HCT116 (cell line): Measurements from ENCODE around the gene PPIL1. TPM values are rescaled to one million over a fixed set of nuclear protein-coding genes. Genes with fewer than 3 reads are reported as not detected.

ENCODE experiments used
- ATAC-seq: fragments of 200-7000 bp; cut with Tn5 transposase; 2 replicates; pipeline ENCODE4 v1.9.1; 2020; ENCODE audit warnings: mild to moderate bottlenecking, moderate library complexity
- BruUV-seq: library from RNA; stranded (reverse); fragments of 400-500 nt; replicated peaks from 2 replicates; lab custom pipeline; 2021; lab: Mats Ljungman, UMichigan
- CTCF ChIA-PET: fragments of 300-600 bp; sonication (Branson Sonifier 250); formaldehyde crosslinking; loops from one replicate; lab custom pipeline; 2021; ENCODE audit warnings: antibody characterized with exemption; lab: Charles Lee
- POLR2A ChIA-PET: fragments of 300-600, 350-600 bp; sonication (Branson Sonifier 250); formaldehyde crosslinking; loops from one replicate; lab custom pipeline; 2021; ENCODE audit warnings: antibody characterized with exemption; lab: Charles Lee
- RAD21 ChIA-PET, 2 experiments: fragments of 300-600 bp; sonication (Branson Sonifier 250); formaldehyde crosslinking; loops; one replicate each; lab custom pipeline; 2023; ENCODE audit warnings: low total read pairs in 2 of 2; ENCODE audit not compliant: uncharacterized antibody in 2 of 2, unreplicated experiment in 2 of 2, low non-redundant PET in 1 of 2; lab: Charles Lee
- DNase-seq: peaks from one replicate; pipeline ENCODE4 v3.0.0-alpha.2; 2010; ENCODE audit warnings: low read depth, low spot score
- H2AFZ ChIP-seq: fragments of 200-600 bp; shearing (Covaris generic), sonication (generic); 2 replicates; pipeline ENCODE4 v1.6.1; 2017; ENCODE audit warnings: low read depth, mixed run types, mixed read lengths, antibody characterized with exemption, low read length; ENCODE audit not compliant: poor library complexity, severe bottlenecking
- H3K27ac ChIP-seq: 2 replicates; pipeline ENCODE4 v1.5.1; 2012; ENCODE audit warnings: low read depth, low read length
- H3K27me3 ChIP-seq: fragments of 200-600 bp; sonication (generic); 2 replicates; pipeline ENCODE4 v1.6.1; 2016; ENCODE audit warnings: mixed run types, low read length, mixed read lengths; ENCODE audit not compliant: insufficient read depth
- H3K36me3 ChIP-seq, 2 experiments: fragments of 200-500 bp in 1 of 2; fragments of 200-600 bp in 1 of 2; sonication (Bioruptor generic) in 1 of 2; sonication (generic) in 1 of 2; 2 replicates each; pipeline versions ENCODE4 v1.5.1 to v1.6.1; 2014 to 2016; ENCODE audit warnings: low read length in 2 of 2, inconsistent platforms in 1 of 2, mixed read lengths in 1 of 2, mixed run types in 1 of 2; ENCODE audit not compliant: insufficient read depth in 2 of 2, control insufficient read depth in 1 of 2
- H3K4me1 ChIP-seq, 2 experiments: fragments of 200-600 bp in 1 of 2; sonication (generic) in 1 of 2; 2 replicates each; pipeline versions ENCODE4 v1.5.1 to v1.6.1; 2012 to 2017; ENCODE audit warnings: low read length in 2 of 2, inconsistent platforms in 1 of 2, mild to moderate bottlenecking in 1 of 2, mixed read lengths in 1 of 2, mixed run types in 1 of 2, moderate library complexity in 1 of 2; ENCODE audit not compliant: insufficient read depth in 2 of 2, control insufficient read depth in 1 of 2
- H3K4me2 ChIP-seq: fragments of 200-600 bp; sonication (generic); 2 replicates; pipeline ENCODE4 v1.6.1; 2017; ENCODE audit warnings: mixed run types, low read length, mixed read lengths
- H3K4me3 ChIP-seq, 2 experiments: fragments of 200-600 bp in 1 of 2; sonication (generic) in 1 of 2; replicated peaks in 1 of 2; 2 replicates each; pipeline ENCODE4 v1.5.1; 2011 to 2016; ENCODE audit warnings: low read length in 2 of 2, control low read depth in 1 of 2, low read depth in 1 of 2, mild to moderate bottlenecking in 1 of 2, mixed read lengths in 1 of 2, mixed run types in 1 of 2
- H3K79me2 ChIP-seq: fragments of 200-600 bp; sonication (generic); 2 replicates; pipeline ENCODE4 v1.6.1; 2017; ENCODE audit warnings: mild to moderate bottlenecking, mixed run types, low read length, moderate library complexity, mixed read lengths; ENCODE audit not compliant: insufficient read depth
- H3K9ac ChIP-seq: fragments of 200-600 bp; sonication (generic); 2 replicates; pipeline ENCODE4 v1.6.1; 2016; ENCODE audit warnings: low read length, mixed read lengths
- H3K9me2 ChIP-seq: fragments of 200-600 bp; sonication (generic), shearing (Covaris generic); 2 replicates; pipeline ENCODE4 v1.6.1; 2017; ENCODE audit warnings: mixed run types, mild to moderate bottlenecking, moderate library complexity; ENCODE audit not compliant: insufficient read depth
- H3K9me3 ChIP-seq, 2 experiments: fragments of 200-500 bp in 1 of 2; fragments of 200-600 bp in 1 of 2; sonication (Bioruptor generic) in 1 of 2; sonication (generic) in 1 of 2; 2 replicates each; pipeline ENCODE4 v1.6.1; 2014 to 2017; ENCODE audit warnings: low read length in 2 of 2, mixed read lengths in 2 of 2, inconsistent platforms in 1 of 2, low read depth in 1 of 2, mild to moderate bottlenecking in 1 of 2, mixed run types in 1 of 2, moderate library complexity in 1 of 2; ENCODE audit not compliant: control insufficient read depth in 1 of 2, insufficient read depth in 1 of 2
- H4K20me1 ChIP-seq: fragments of 200-600 bp; sonication (generic), shearing (Covaris generic); 2 replicates; pipeline ENCODE4 v1.6.1; 2017; ENCODE audit warnings: mixed run types, mild to moderate bottlenecking, moderate library complexity; ENCODE audit not compliant: insufficient read depth
- CEBPB ChIP-seq: IDR thresholded peaks from 2 replicates; pipeline ENCODE4 v1.6.1; 2012; ENCODE audit warnings: low read depth
- EGR1 ChIP-seq: IDR thresholded peaks from 2 replicates; pipeline ENCODE4 v1.6.1; 2012; ENCODE audit warnings: low read depth
- ELF1 ChIP-seq: IDR thresholded peaks from 2 replicates; pipeline ENCODE4 v1.6.1; 2012; ENCODE audit warnings: low read depth, borderline replicate concordance
- EZH2 ChIP-seq: fragments of 200-600 bp; sonication (generic); IDR thresholded peaks from 2 replicates; pipeline ENCODE4 v1.6.1; 2017; ENCODE audit warnings: antibody characterized with exemption, mixed run types
- FOSL1 ChIP-seq: IDR thresholded peaks from 2 replicates; pipeline ENCODE4 v1.6.1; 2012; ENCODE audit warnings: low read depth
- JUND ChIP-seq: IDR thresholded peaks from 2 replicates; pipeline ENCODE4 v1.6.1; 2012
- POLR2A ChIP-seq: IDR thresholded peaks from 2 replicates; pipeline ENCODE4 v1.7.0; 2011; ENCODE audit warnings: borderline replicate concordance; ENCODE audit not compliant: insufficient read depth, insufficient read length; ENCODE audit errors: extremely low read depth
- POLR2AphosphoS5 ChIP-seq: IDR thresholded peaks from 2 replicates; pipeline ENCODE4 v1.6.1; 2011; ENCODE audit warnings: mild to moderate bottlenecking, low read depth, low read length, moderate library complexity
- RAD21 ChIP-seq: IDR thresholded peaks from 2 replicates; pipeline ENCODE4 v1.6.1; 2012; ENCODE audit warnings: low read depth, mild to moderate bottlenecking
- SIN3A ChIP-seq: IDR thresholded peaks from 2 replicates; pipeline ENCODE4 v1.6.1; 2012; ENCODE audit warnings: low read depth
- SP1 ChIP-seq: IDR thresholded peaks from 2 replicates; pipeline ENCODE4 v1.6.1; 2012; ENCODE audit warnings: low read depth
- SRF ChIP-seq: IDR thresholded peaks from 2 replicates; pipeline ENCODE4 v1.6.1; 2012; ENCODE audit warnings: low read depth
- ZFX ChIP-seq: fragments of 450-650 bp; IDR thresholded peaks from 2 replicates; pipeline ENCODE4 v1.6.1; 2017
- ZNF274 ChIP-seq: fragments of 200-500 bp; sonication (Bioruptor generic); IDR thresholded peaks from 2 replicates; pipeline ENCODE4 v1.6.1; 2014; ENCODE audit warnings: mild to moderate bottlenecking, low read depth, low read length, inconsistent platforms
- intact Hi-C: fragments of 100-400 bp; cut with micrococcal nuclease; formaldehyde crosslinking; loops from 2 replicates; pipeline ENCODE4 v1.10.0; 2022
- total RNA-seq: library from RNA; stranded (reverse); gene quantifications from one replicate; pipeline ENCODE4 v1.2.1, GENCODE V29; 2021; ENCODE audit not compliant: unreplicated experiment
- TF ChIP-seq, protein P1 (sequence below): IDR thresholded peaks from 2 replicates; pipeline ENCODE4 v1.6.1; 2012
- TF ChIP-seq, protein P2 (sequence below): IDR thresholded peaks from 2 replicates; pipeline ENCODE4 v1.6.1; 2012
- TF ChIP-seq, protein P3 (sequence below): IDR thresholded peaks from 2 replicates; pipeline ENCODE4 v1.6.1; 2011; ENCODE audit warnings: mild to moderate bottlenecking, low read length, moderate library complexity; ENCODE audit not compliant: insufficient replicate concordance; ENCODE audit errors: extremely low read depth

Gene PPIL1
- total RNA-seq, 1 experiment from 2014 or later: 42.0 TPM

DNA sequence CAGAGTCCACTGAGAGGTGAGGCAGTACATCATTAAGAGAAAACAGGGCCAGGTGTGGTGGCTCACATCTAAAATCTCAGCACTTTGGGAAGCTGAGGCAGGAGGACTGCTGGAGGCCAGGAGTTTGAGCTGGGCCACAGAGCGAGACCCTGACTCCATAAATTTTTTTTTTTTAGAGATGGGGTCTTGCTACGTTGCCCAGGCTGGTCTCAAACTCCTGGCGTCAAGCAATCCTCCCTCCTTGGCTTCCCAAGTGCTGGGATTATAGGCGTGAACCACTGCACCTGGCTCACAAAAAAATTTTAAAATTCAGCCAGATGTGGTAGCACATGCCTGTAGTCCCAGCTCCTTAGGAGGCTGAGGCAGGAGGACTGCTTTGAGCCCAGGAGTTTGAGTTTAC, 17.3 kb downstream of the PPIL1 start:
- CTCF ChIA-PET: no interaction called here
- ATAC-seq: no peak
- POLR2A ChIA-PET: no interaction called here
- no peak overlapping the region for H3K4me3 ChIP-seq
- RAD21 ChIA-PET: no interaction called here
- no peak overlapping the region for H2AFZ ChIP-seq
- no peaks in the 10 kb centered on the region for H3K27me3 ChIP-seq
- BruUV-seq: no TSS peak
- H3K79me2 ChIP-seq: peaks cover 39% of the 10 kb centered on the region; the same call in 1 of the 2 replicates
- DNase-seq: no peak
- intact Hi-C loops: no loop called here
- no peaks in the 10 kb centered on the region for H3K9me2 ChIP-seq
- no peak overlapping the region for H3K9ac ChIP-seq
- no peaks in the 10 kb centered on the region for H3K9me3 ChIP-seq
- peaks cover 5 to 17% of the 10 kb centered on the region in 2 experiments; a peak in 3 of 4 replicates for H3K36me3 ChIP-seq
- no peaks in the 10 kb centered on the region for H4K20me1 ChIP-seq
- H3K4me2 ChIP-seq: no peak overlapping the region
- H3K4me1 ChIP-seq: peaks cover 0 to under 1% of the 10 kb centered on the region in 2 experiments; a peak in 1 of 4 replicates
- TF ChIP-seq, protein P1, sequence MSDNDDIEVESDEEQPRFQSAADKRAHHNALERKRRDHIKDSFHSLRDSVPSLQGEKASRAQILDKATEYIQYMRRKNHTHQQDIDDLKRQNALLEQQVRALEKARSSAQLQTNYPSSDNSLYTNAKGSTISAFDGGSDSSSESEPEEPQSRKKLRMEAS: no peak
- TF ChIP-seq SP1: no peak
- no peak for TF ChIP-seq SRF
- no peak for TF ChIP-seq ZFX
- no peak overlapping the region for H3K27ac ChIP-seq

DNA sequence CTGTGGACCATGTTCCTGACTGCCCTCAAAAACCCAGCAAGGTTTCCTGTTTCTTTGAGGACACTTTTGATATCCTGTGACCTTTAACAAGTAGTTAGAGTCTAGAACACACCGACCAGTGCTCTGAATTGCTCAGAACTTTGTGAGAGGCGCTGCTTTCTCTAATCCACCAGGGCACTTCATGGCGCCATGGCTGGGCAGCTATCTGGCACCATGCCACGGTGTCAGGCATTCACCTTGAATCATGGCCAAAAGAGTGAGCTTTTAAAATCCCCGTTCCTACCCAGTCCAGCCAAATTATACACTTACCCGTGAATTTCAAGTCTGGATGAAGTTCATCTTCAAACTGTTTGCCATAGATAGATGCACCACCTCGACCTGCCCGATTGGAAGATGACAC, 18.3 kb downstream of the PPIL1 start:
- ATAC-seq (no peak), DNase-seq (no peak)
- ChIA-PET POLR2A (no interaction called here), RAD21 (no interaction called here), CTCF (no interaction called here)
- H3K9me3 ChIP-seq: no peaks in the 10 kb centered on the region
- H3K9me2 ChIP-seq: no peaks in the 10 kb centered on the region
- H3K36me3 ChIP-seq: peaks cover 5 to 16% of the 10 kb centered on the region in 2 experiments; a peak in 3 of 4 replicates
- H4K20me1 ChIP-seq: no peaks in the 10 kb centered on the region
- H3K4me3 ChIP-seq: no peak overlapping the region
- no peak overlapping the region for H3K4me2 ChIP-seq
- no peaks in the 10 kb centered on the region for H3K27me3 ChIP-seq
- H3K9ac ChIP-seq: no peak overlapping the region
- H3K4me1 ChIP-seq: no peaks in the 10 kb centered on the region
- BruUV-seq: no TSS peak
- H3K79me2 ChIP-seq: peaks cover 34% of the 10 kb centered on the region; the same call in 1 of the 2 replicates
- H3K27ac ChIP-seq: no peak overlapping the region
- no peak overlapping the region for H2AFZ ChIP-seq
- intact Hi-C loops: no loop called here
- TF ChIP-seq, protein P2, sequence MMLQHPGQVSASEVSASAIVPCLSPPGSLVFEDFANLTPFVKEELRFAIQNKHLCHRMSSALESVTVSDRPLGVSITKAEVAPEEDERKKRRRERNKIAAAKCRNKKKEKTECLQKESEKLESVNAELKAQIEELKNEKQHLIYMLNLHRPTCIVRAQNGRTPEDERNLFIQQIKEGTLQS: no peak
- TF ChIP-seq FOSL1 (no peak), ZNF274 (no peak), CEBPB (no peak), RAD21 (no peak), SRF (no peak), POLR2AphosphoS5 (no peak), POLR2A (no peak), EZH2 (no peak), EGR1 (no peak), JUND (no peak), ELF1 (no peak), ZFX (no peak), SP1 (no peak), SIN3A (no peak)
- TF ChIP-seq, protein P1: no peak
- TF ChIP-seq, protein P3, sequence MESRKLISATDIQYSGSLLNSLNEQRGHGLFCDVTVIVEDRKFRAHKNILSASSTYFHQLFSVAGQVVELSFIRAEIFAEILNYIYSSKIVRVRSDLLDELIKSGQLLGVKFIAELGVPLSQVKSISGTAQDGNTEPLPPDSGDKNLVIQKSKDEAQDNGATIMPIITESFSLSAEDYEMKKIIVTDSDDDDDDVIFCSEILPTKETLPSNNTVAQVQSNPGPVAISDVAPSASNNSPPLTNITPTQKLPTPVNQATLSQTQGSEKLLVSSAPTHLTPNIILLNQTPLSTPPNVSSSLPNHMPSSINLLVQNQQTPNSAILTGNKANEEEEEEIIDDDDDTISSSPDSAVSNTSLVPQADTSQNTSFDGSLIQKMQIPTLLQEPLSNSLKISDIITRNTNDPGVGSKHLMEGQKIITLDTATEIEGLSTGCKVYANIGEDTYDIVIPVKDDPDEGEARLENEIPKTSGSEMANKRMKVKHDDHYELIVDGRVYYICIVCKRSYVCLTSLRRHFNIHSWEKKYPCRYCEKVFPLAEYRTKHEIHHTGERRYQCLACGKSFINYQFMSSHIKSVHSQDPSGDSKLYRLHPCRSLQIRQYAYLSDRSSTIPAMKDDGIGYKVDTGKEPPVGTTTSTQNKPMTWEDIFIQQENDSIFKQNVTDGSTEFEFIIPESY: no peak
